ENCODE measurements around the gene SPTSSA. TPM values are rescaled to one million over a fixed set of nuclear protein-coding genes. Genes with fewer than 3 reads are reported as not detected.
"Not testable (repeated sequence)": the region's sequence is repeated elsewhere in the genome, so short reads cannot be mapped to it uniquely, and the experiment has no call there.

The SPTSSA gene
- total and polyA plus RNA-seq, 7 donors = 22.8 to 79.3 (median 29.3) TPM

- no peaks in the 10 kb centered on the region for H3K27me3 ChIP-seq
- no peaks in the 10 kb centered on the region for H3K9me3 ChIP-seq
- WGBS, 2 donors = 90 to 92% methylated on average over 2 of the region's 2 CpGs
- no peaks in the 10 kb centered on the region for H3K36me3 ChIP-seq
- no peak for TF ChIP-seq EP300 (IDR thresholded peaks at IDR 0.05)
- no peak for TF ChIP-seq CTCF (IDR thresholded peaks at IDR 0.05)
- no peak for TF ChIP-seq POLR2AphosphoS5 (IDR thresholded peaks at IDR 0.05)
- no peak for TF ChIP-seq POLR2A (IDR thresholded peaks at IDR 0.05)
- H3K4me3 ChIP-seq = no peak overlapping the region
- DNase-seq = no peak
- intact Hi-C loops (cut with DNase I) = no loop called here
- H3K4me1 ChIP-seq = no peaks in the 10 kb centered on the region
- no peak overlapping the region for H3K27ac ChIP-seq
These were observed 20.4 kb upstream of the SPTSSA start for GRCh38 chr14:34482463-34482862.

- Histone ChIP-seq H3K27ac (no peak overlapping the region), H3K36me3 (no peaks in the 10 kb centered on the region), H3K27me3 (no peaks in the 10 kb centered on the region), H3K4me3 (no peak overlapping the region), H3K4me1 (no peaks in the 10 kb centered on the region), H3K9me3 (no peaks in the 10 kb centered on the region)
- no peak for DNase-seq
- 92 to 94% methylated on average over 4 of the region's 4 CpGs for WGBS, 2 donors
- intact Hi-C loops (cut with DNase I) = no loop called here
- TF ChIP-seq POLR2A (IDR thresholded peaks at IDR 0.05) (no peak), POLR2AphosphoS5 (IDR thresholded peaks at IDR 0.05) (no peak), CTCF (IDR thresholded peaks at IDR 0.05) (no peak), EP300 (IDR thresholded peaks at IDR 0.05) (no peak)
These were observed 17.7 kb upstream of the SPTSSA start for GRCh38 chr14:34479694-34480093.

- Histone ChIP-seq H3K9me3 (no peaks in the 10 kb centered on the region), H3K27ac (no peak overlapping the region), H3K4me3 (no peak overlapping the region), H3K4me1 (no peaks in the 10 kb centered on the region), H3K27me3 (no peaks in the 10 kb centered on the region), H3K36me3 (no peaks in the 10 kb centered on the region)
- 88 to 94% methylated on average over 1 of the region's 1 CpG for WGBS, 2 donors
- no peak for TF ChIP-seq POLR2A (IDR thresholded peaks at IDR 0.05)
- TF ChIP-seq POLR2AphosphoS5 (IDR thresholded peaks at IDR 0.05) = no peak
- no peak for TF ChIP-seq CTCF (IDR thresholded peaks at IDR 0.05)
- no peak for TF ChIP-seq EP300 (IDR thresholded peaks at IDR 0.05)
- intact Hi-C loops (cut with DNase I) = no loop called here
- DNase-seq = no peak
These were observed 16.2 kb upstream of the SPTSSA start for GRCh38 chr14:34478261-34478660.

GRCh38 chr14:34476036-34476435, 14.0 kb upstream of the SPTSSA start:
- H3K27ac ChIP-seq; H3K4me3 ChIP-seq; H3K9me3 ChIP-seq; H3K4me1 ChIP-seq; intact Hi-C loops (cut with DNase I); H3K27me3 ChIP-seq; H3K36me3 ChIP-seq; DNase-seq: not testable (repeated sequence)
- WGBS, 2 donors = 95 to 96% methylated on average over 31 of the region's 31 CpGs

GRCh38 chr14:34475163-34475562, 13.1 kb upstream of the SPTSSA start:
- Histone ChIP-seq H3K27me3 (no peaks in the 10 kb centered on the region), H3K27ac (no peak overlapping the region), H3K36me3 (no peaks in the 10 kb centered on the region), H3K4me3 (no peak overlapping the region), H3K4me1 (no peaks in the 10 kb centered on the region), H3K9me3 (no peaks in the 10 kb centered on the region)
- DNase-seq = no peak
- intact Hi-C loops (cut with DNase I) = no loop called here
- TF ChIP-seq POLR2A (IDR thresholded peaks at IDR 0.05) (no peak), CTCF (IDR thresholded peaks at IDR 0.05) (no peak), EP300 (IDR thresholded peaks at IDR 0.05) (no peak), POLR2AphosphoS5 (IDR thresholded peaks at IDR 0.05) (no peak)
- WGBS, 2 donors = 80 to 83% methylated on average over 3 to 5 of the region's 6 CpGs

Measured in sigmoid colon (tissue), 7 donors.